Measurements from ENCODE around the gene ASNSD1.
"Not testable (repeated sequence)": the region's sequence is repeated elsewhere in the genome, so short reads cannot be mapped to it uniquely, and the experiment has no call there.

The ASNSD1 gene

DNA sequence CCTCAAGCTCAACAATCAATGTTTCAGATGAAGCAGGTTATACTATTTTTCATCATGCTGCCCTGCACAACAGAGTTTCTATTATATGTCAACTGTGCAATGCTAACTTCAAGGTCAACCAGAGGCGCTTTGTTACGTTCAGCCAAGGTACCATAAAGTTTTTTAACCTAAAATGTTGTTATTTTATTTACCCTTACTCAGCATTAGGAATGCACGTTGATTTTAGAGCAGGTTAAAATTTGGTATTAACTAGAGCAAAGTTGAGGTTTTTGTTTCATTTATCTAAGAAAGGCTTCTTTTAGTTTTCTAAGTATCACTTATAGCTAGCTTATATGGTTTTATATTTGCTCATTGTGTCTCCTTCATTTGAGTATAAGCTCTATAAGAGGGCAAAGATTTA lies 35.0 kb downstream of the ASNSD1 start:
- DNase-seq, result no peak

GRCh38 chr2:189698020-189698887 lies 37.0 kb downstream of the ASNSD1 start:
- peak; percentile 92 for DNase-seq

GRCh38 chr2:189700681-189701080 lies 39.4 kb downstream of the ASNSD1 start:
- DNase-seq, result no peak

DNA sequence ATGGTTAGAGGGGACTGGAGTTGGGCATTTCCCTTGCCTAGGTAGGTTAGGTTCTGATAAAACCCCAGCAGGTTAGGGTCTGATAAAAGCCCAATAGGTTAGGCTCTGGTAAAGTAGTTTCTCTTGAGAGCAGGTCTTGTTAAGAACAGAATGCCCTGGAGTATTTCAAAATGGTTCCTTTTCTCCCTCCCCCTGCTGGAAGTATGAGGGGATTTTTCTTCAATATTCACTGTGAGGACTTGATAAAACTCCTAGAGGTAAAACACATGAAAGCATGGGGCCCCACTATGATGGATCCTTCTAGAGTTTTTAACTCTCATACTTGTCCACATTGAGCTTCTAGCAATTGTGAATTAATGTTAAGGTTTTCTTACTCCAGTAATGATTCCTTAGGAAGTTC lies 40.8 kb downstream of the ASNSD1 start:
- peak; percentile 64 for DNase-seq

DNA sequence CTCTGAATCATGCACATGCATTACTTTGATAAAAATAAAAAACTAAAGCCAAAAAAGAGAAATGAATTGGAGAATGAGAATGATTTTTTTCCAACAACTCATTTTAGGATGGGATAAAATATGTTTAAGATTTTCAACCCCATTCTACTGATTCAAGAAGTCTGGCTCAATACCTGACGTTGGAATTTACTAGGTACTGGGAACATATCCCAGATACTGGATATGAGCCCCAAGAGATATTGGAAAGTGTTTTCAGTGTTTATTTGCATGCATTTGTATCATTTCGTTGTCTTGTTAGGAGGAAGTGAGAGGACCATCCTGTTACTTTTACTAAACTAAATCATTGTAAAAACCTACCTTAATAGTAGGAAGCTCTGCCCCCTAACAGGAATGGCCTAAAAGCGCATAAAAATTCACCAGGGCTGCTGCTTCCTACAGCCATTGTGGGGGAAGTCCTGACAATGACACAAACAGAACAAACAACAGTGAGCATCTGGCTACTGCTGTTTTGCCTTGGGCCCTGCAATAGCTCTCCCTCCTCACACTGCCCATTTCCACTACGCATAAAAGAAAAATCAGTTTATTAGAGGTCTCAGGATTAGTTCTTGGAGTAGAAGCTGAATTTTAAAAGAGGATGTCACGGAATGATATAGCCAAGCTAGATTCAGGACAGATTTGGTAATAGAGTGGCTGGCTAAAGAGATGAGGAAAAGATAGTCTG lies 48.4 kb downstream of the ASNSD1 start:
- DNase-seq, result no peak

DNA sequence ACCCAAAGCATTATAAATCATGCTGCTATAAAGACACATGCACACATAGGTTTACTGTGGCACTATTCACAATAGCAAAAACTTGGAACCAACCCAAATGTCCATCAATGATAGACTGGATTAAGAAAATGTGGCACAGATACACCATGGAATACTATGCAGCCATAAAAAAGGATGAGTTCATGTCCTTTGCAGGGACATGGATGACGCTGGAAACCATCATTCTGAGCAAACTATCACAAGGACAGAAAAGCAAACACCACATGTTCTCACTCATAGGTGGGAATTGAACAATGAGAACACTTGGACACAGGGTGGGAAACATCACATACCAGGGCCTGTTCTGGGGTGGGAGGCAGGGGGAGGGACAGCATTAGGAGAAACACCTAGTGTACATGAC lies 56.3 kb downstream of the ASNSD1 start:
- not testable (repeated sequence) for DNase-seq

DNA sequence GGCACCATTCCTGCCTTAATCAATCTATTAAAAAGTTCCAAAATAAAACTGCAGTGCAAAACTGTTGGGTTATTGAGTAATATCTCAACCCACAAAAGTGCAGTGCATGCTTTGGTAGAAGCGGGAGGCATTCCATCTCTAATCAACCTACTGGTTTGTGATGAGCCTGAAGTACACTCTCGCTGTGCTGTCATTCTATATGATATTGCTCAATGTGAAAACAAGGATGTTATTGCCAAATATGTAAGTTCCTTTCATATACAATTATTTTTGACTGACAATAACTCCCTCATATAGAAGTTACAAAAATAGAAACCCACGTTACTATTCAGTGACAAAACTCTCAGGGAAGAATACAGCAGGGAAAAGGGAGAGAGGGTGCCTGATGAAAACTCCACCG lies 58.3 kb downstream of the ASNSD1 start:
- peak; percentile 9 for DNase-seq

Data from hematopoietic multipotent progenitor cell treated with erythropoietin and hydrocortisone succinate and interleukin-3 and kit ligand, for 6 days (in vitro differentiated cells).